GM12891 (cell line): ENCODE results near the gene RHOXF2.

Source experiments
- SPI1 ChIP-seq: IDR thresholded peaks from 2 replicates; pipeline ENCODE4 v1.6.1; 2011; ENCODE audit warnings: low read depth, low read length, control low read depth
- TAF1 ChIP-seq: IDR thresholded peaks from 2 replicates; pipeline ENCODE4 v1.6.1; 2011; ENCODE audit warnings: low read depth, low read length, control low read depth

GRCh38 chrX:120205816-120206753 lies 47.7 kb downstream of the RHOXF2 start:
- no peak for TF ChIP-seq TAF1
- TF ChIP-seq SPI1: no peak
